Measurements from ENCODE around the gene TMEM74B.

DNA sequence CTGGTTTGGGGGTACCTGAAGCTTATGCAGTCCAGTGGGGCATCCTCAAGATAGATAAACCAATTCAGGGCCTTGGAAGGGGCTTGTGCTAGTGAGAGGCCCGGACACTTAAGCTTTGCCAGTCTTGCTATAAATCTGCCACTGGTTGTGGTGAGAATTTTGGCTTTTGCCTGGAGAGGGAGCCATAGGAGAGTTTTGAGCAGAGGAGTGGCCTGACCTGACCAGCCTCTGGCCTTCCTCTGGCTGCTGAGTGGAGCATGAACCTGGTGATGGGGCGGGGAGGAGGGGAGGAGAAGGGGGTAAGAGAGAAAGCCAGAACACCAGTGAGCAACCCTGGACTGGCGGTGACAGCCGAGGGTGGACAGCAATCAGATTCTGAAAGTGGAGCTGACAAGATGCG, 7.1 kb downstream of the TMEM74B start:
- TF ChIP-seq TAF1 (IDR thresholded peaks at IDR 0.05; ENCODE audit: low read depth, low read length) (no peak), EZH2 (IDR thresholded peaks at IDR 0.05; ENCODE audit: low read depth, low read length, severe bottlenecking) (no peak), CTCF (IDR thresholded peaks at IDR 0.05; ENCODE audit: control extremely low read depth in 1 of 3, insufficient read depth in 1 of 3, low read depth in 1 of 3, low read length in 3 of 3) (peak; percentile 37 to 64 (median 59)), POLR2AphosphoS5 (IDR thresholded peaks at IDR 0.05; ENCODE audit: low read depth, low read length) (no peak), POLR2A (IDR thresholded peaks at IDR 0.05; ENCODE audit: control extremely low read depth in 1 of 2, low read depth in 2 of 2, low read length in 2 of 2) (no peak), GABPA (IDR thresholded peaks at IDR 0.05; ENCODE audit: borderline replicate concordance, insufficient read depth, low read length) (no peak), SIN3A (conservative IDR thresholded peaks at IDR 0.05 in 1 of 2, IDR thresholded peaks at IDR 0.05 in 1 of 2; ENCODE audit: low read depth in 1 of 2, low read length in 2 of 2) (no peak), CHD1 (IDR thresholded peaks at IDR 0.05; ENCODE audit: low read depth, low read length) (no peak), MAX (IDR thresholded peaks at IDR 0.05) (no peak), CREB1 (IDR thresholded peaks at IDR 0.05) (no peak), RAD21 (IDR thresholded peaks at IDR 0.05 in 1 of 2, conservative IDR thresholded peaks at IDR 0.05 in 1 of 2; ENCODE audit: low read depth in 2 of 2, low read length in 2 of 2) (peak; percentile 60 to 66), GTF2F1 (IDR thresholded peaks at IDR 0.05; ENCODE audit: borderline replicate concordance, low read depth, low read length) (no peak)
